HG02759 (cell line): ENCODE data around the gene DCTD.

Experiments
- ATAC-seq: cut with Tn5 transposase; IDR thresholded peaks from one replicate; pipeline ENCODE4 v1.9.1; 2021; ENCODE audit warnings: mild to moderate bottlenecking, moderate library complexity; ENCODE audit not compliant: unreplicated experiment

The DCTD gene

GRCh38 chr4:182874304-182874751 lies 42.9 kb downstream of the DCTD start:
- ATAC-seq: no peak

GRCh38 chr4:182873726-182874125 lies 43.5 kb downstream of the DCTD start:
- no peak for ATAC-seq

- no peak for ATAC-seq
These were observed 43.9 kb downstream of the DCTD start for GRCh38 chr4:182873289-182873688.

- ATAC-seq: no peak
These were observed 44.3 kb downstream of the DCTD start for GRCh38 chr4:182872886-182873285.

GRCh38 chr4:182871616-182872015 lies 45.6 kb downstream of the DCTD start:
- ATAC-seq: no peak

GRCh38 chr4:182869697-182870096 lies 47.5 kb downstream of the DCTD start:
- ATAC-seq: no peak

DNA sequence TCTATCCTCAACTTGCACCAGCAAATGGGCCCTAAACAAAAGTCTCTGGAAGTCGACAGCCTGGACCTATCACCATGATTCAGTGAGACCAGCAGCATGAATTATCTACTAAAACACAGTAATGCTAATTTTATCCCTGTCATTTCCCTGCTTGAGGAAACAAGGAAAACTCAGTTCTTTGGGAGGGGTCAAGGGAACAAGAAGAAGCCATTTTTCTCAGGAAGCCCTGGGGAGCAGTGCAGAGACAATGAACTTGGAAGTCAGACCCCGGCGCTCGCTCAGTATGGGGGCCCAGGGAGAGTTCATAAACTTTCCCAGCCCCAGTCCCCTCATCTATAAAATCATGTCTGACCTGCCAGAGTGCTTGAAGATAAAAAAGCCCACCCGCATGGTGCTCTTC lies 50.4 kb downstream of the DCTD start:
- no peak for ATAC-seq

DNA sequence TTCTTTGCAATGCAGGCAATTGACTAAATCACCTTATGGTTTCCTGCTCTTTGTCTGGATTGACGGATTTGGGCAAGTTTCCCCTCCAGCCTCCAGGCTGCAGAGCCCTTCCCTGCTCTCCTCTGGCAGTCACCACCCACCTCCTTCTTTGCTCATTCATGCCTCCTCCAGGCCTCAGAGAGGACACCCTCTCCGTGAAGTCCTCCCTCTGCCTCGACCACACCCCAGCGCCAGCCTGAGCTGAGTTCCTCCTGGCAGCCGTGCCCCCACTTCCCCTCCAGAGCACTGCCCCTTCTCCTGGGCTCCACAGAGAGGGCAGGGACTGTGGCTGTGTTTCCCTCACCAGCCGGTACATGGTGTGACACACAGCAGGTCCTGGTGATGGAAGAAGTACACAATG lies 53.7 kb downstream of the DCTD start:
- ATAC-seq: no peak

- no peak for ATAC-seq
These were observed 54.3 kb downstream of the DCTD start for GRCh38 chr4:182862921-182863320.

- no peak for ATAC-seq
These were observed 54.9 kb downstream of the DCTD start for GRCh38 chr4:182862141-182862875.

DNA sequence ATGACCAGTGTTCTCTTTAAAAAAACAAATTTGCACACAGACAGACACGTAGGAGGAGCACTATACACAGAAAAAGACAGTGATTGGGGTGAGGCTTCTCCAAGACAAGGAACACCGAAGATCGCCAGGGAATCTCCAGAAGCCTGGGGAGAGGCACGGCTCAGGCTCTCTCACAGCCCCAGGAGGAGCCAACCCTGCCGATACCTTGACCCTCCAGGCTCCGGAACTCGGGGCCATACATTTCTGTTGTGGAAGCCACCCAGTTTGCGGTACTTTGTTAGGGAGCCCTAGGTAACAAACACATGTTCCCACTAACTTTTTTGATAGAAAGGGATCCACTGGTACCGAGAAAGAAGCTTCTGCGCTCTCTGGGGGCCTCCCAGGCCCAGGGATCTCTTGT lies 55.8 kb downstream of the DCTD start:
- ATAC-seq: no peak

DNA sequence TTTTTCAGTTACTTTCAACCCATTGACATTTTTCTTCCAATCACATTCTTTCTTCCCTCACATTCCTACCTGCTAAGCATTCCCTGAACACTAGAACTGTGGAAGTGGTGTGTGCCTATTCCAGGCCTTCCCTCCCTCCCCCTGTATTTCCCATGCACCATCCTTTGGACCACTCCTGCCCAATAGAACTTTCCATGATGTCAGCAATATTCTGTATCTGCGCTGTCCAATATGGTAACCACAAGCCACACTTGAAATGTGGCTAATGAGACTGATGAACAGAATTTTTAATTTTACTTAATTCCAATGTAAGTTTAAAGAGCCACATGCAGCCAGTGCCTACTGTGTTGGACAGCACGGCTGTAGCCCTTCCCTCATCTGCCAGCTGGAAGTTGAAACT lies 57.5 kb downstream of the DCTD start:
- ATAC-seq: no peak

DNA sequence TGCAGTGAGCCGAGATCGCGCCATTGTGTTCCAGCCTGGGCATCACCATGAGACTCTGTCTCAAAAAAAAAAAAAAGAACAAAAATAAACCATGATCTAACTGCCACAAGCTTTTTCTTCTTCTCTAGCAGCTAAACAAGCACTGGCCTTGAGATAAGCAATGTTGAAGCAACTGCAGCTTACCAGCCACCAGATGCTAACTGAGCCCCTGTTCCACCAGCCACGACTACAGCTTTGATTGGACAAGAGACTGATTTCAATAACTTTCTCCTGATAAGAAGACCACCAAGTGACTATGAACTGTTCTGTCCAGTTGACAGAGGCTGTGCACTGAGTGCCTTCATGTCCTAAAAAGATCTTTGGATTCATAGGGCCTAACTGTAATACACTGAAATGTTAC lies 58.5 kb downstream of the DCTD start:
- ATAC-seq: no peak

DNA sequence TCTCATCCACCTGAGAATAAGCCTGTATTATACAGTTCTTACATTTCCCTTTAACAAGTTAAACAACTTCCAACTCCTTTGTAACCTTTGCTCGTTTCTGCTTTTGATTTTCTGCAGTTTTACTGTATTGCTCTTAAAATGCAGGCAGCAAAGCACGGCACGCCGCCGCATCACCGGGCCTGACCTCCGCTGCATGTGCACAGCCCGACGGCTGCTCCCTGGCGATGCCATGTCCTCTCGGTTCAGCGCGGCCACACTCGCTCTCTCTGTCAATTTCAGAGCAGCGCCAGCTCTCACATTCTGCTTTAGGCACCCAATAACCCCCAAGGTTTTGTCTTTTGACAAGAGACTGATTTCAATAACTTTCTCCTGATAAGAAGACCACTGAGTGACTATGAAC lies 60.3 kb downstream of the DCTD start:
- no peak for ATAC-seq

- ATAC-seq: no peak
These were observed 61.3 kb downstream of the DCTD start for GRCh38 chr4:182855877-182856276.

GRCh38 chr4:182855312-182855711 lies 61.9 kb downstream of the DCTD start:
- no peak for ATAC-seq

GRCh38 chr4:182854466-182854865 lies 62.7 kb downstream of the DCTD start:
- ATAC-seq: no peak

DNA sequence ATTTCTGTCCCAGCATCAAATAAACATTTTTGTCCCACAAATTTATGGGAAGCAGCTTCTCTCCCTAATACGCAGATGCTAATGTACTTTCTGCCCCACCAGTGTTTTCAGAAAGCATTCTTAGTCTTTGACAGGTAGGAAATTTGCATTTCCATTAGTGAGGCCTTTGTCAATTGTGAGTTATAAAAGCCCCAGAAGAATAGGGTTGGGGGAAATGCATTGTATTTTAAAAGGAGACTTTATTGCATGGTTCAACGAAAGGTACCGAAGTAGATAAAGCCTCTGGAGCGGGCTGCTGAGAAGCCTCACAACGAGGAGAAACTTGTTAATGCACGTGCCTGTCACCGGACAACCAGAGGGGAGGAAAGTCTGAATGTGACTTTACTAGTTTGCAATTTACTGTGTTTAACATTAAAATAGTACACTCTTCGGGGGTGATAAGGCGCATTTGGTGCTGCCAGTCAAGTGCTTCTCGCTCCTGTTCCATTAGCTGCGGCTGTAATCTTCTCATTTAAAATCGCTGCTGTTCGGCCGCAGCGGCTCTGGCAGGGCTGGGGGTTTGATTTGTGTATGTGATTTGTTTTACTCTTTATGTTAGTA lies 63.4 kb downstream of the DCTD start:
- no peak for ATAC-seq

- no peak for ATAC-seq
These were observed 68.5 kb downstream of the DCTD start for GRCh38 chr4:182848685-182849084.

DNA sequence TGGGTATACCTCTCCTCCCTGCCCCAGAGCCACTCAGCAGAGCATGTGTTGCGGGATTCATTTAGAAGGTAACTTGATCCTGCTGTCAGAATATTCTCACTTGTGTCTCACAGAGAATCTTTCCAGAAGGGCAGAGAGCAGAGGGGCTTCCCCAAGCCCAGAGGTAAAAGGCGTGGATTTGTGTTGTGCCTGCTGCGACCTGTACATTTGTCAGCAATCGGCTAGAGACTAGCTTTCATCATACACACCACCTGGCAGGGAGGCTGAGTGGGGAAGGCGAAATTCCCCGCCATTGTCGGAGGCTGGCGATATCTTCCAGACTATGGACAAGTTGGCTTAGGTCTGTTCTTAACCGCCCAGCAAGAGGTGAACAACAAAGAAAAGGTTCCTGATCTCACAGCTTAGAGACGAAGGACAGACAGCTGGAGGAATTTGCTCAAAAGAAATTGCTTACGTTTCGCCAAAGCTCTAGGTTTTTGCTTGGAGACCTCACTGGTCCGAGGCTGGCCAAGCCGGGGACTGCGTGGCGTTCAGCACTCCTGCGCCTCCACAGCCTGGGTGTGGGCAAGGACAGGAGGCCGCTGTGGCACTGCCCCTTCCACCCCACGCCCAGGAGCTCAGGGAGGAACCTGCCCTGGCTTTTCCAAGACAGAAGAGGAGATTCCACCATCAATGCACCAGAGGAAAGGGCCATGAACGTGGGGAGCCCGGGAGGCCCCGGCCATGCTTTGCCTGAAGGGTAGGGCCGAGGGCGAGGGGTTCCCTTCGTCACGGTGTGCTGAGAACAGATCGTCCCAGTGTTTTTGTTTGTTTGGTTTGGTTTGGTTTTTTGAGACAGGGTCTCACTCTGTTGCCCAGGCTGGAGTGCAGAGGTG lies 69.4 kb downstream of the DCTD start:
- no peak for ATAC-seq

DNA sequence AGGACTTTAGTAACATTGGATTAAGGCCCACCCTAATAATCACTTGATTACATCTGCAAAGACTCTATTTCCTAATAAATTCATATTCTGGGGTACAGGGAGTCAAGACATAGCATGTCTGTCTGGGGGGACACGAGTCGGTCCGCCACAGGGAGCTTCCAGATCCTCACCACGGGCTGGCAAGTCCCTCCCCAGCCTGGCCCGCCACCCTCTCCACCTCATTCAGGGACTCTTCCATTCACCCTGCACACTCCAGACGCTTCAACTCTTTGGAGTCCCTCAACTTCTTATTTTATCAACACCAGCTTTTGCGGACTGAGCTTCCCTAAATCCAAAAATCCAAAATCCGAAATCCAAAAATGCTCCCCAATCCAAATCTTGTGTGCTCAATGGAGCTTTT lies 71.2 kb downstream of the DCTD start:
- no peak for ATAC-seq

- no peak for ATAC-seq
These were observed 71.6 kb downstream of the DCTD start for GRCh38 chr4:182845618-182846017.
